Neural cell (in vitro differentiated cells): Measurements from ENCODE around the gene DYDC2. TPM values are rescaled to one million over a fixed set of nuclear protein-coding genes. Genes with fewer than 3 reads are reported as not detected.

Experiments
- H2AFZ ChIP-seq: fragments of 200-600, 300-800 bp; sonication (generic), shearing (Covaris generic); 2 replicates; pipeline ENCODE4 v1.6.0; 2014; ENCODE audit warnings: low read depth, mild to moderate bottlenecking, antibody characterized with exemption, low read length, moderate library complexity
- H3F3A ChIP-seq: fragments of 200-600 bp; shearing (Covaris generic); 2 replicates; pipeline ENCODE4 v1.6.1; 2016; ENCODE audit warnings: mild to moderate bottlenecking, moderate library complexity, mixed read lengths, antibody characterized with exemption, low read length; ENCODE audit not compliant: insufficient read depth, poor library complexity, severe bottlenecking
- H3K27ac ChIP-seq: fragments of 200-600, 300-800 bp; sonication (generic), shearing (Covaris generic); 2 replicates; pipeline ENCODE4 v1.5.1; 2014; ENCODE audit warnings: mild to moderate bottlenecking, low read length, moderate library complexity
- H3K27me3 ChIP-seq: fragments of 300-800, 200-600 bp; sonication (generic), shearing (Covaris generic); 2 replicates; pipeline ENCODE4 v1.6.0; 2014; ENCODE audit warnings: mild to moderate bottlenecking, low read depth, low read length, moderate library complexity; ENCODE audit not compliant: insufficient read depth
- H3K36me3 ChIP-seq: fragments of 300-800, 200-600 bp; sonication (generic), shearing (Covaris generic); 2 replicates; pipeline ENCODE4 v1.5.1; 2014; ENCODE audit warnings: mild to moderate bottlenecking, antibody characterized with exemption, low read length, moderate library complexity; ENCODE audit not compliant: insufficient read depth
- H3K4me2 ChIP-seq: fragments of 300-800, 200-600 bp; sonication (generic), shearing (Covaris generic); 2 replicates; pipeline ENCODE4 v1.6.0; 2014; ENCODE audit warnings: mild to moderate bottlenecking, low read length
- H3K4me3 ChIP-seq: fragments of 300-800, 200-600 bp; sonication (generic), shearing (Covaris generic); 2 replicates; pipeline ENCODE4 v1.5.1; 2014; ENCODE audit warnings: mild to moderate bottlenecking, low read length, moderate library complexity
- H3K79me2 ChIP-seq: fragments of 200-600 bp; shearing (Covaris generic); replicated peaks from 2 replicates; pipeline ENCODE4 v1.6.0; 2014; ENCODE audit warnings: mild to moderate bottlenecking, low read length, moderate library complexity; ENCODE audit not compliant: insufficient read depth
- H3K9ac ChIP-seq: fragments of 300-800, 200-600 bp; sonication (generic), shearing (Covaris generic); 2 replicates; pipeline ENCODE4 v1.6.1; 2016; ENCODE audit warnings: mild to moderate bottlenecking, low read length, mixed read lengths
- H3K9me2 ChIP-seq: fragments of 200-600 bp; shearing (Covaris generic); 2 replicates; pipeline ENCODE4 v1.6.1; 2016; ENCODE audit warnings: mild to moderate bottlenecking, low read length, mixed read lengths; ENCODE audit not compliant: insufficient read depth
- H3K9me3 ChIP-seq: fragments of 200-600, 300-800 bp; sonication (generic), shearing (Covaris generic); 2 replicates; pipeline ENCODE4 v1.6.1; 2016; ENCODE audit warnings: mild to moderate bottlenecking, mixed run types, low read length, moderate library complexity, mixed read lengths
- H4K20me1 ChIP-seq: fragments of 200-600 bp; shearing (Covaris generic); 2 replicates; pipeline ENCODE4 v1.6.1; 2016; ENCODE audit warnings: mild to moderate bottlenecking, mixed run types; ENCODE audit not compliant: insufficient read depth
- CTCF ChIP-seq: fragments of 450-650 bp; IDR thresholded peaks from 2 replicates; pipeline ENCODE4 v1.5.1; 2014; ENCODE audit warnings: antibody characterized with exemption, mild to moderate bottlenecking, moderate library complexity; ENCODE audit not compliant: poor library complexity, severe bottlenecking
- EP300 ChIP-seq: fragments of 450-650 bp; conservative IDR thresholded peaks from 2 replicates; pipeline ENCODE4 v1.6.1; 2014; ENCODE audit warnings: antibody characterized with exemption, mild to moderate bottlenecking, moderate library complexity; ENCODE audit not compliant: poor library complexity, severe bottlenecking
- EZH2 ChIP-seq: fragments of 200-600, 300-800 bp; shearing (Covaris generic), sonication (generic); IDR thresholded peaks from 2 replicates; pipeline ENCODE4 v1.6.1; 2014; ENCODE audit warnings: antibody characterized with exemption, low read length, borderline replicate concordance, mild to moderate bottlenecking; ENCODE audit not compliant: insufficient read depth, poor library complexity, severe bottlenecking
- MXI1 ChIP-seq: fragments of 450-650 bp; conservative IDR thresholded peaks from 2 replicates; pipeline ENCODE4 v1.6.1; 2014; ENCODE audit warnings: antibody characterized with exemption, mild to moderate bottlenecking; ENCODE audit not compliant: poor library complexity, severe bottlenecking
- POLR2AphosphoS5 ChIP-seq: IDR thresholded peaks from 2 replicates; pipeline ENCODE4 v1.6.1; 2012
- RAD21 ChIP-seq: fragments of 450-650 bp; conservative IDR thresholded peaks from 2 replicates; pipeline ENCODE4 v1.6.1; 2014; ENCODE audit warnings: antibody characterized with exemption, mild to moderate bottlenecking, moderate library complexity
- REST ChIP-seq: IDR thresholded peaks from 2 replicates; pipeline ENCODE4 v1.6.1; 2012; ENCODE audit warnings: borderline replicate concordance
- SMC3 ChIP-seq: fragments of 450-650 bp; conservative IDR thresholded peaks from 2 replicates; pipeline ENCODE4 v1.6.1; 2014; ENCODE audit warnings: antibody characterized with exemption, mild to moderate bottlenecking, moderate library complexity; ENCODE audit not compliant: poor library complexity
- TAF1 ChIP-seq: IDR thresholded peaks from 2 replicates; pipeline ENCODE4 v1.6.1; 2012; ENCODE audit warnings: low read depth
- polyA plus RNA-seq: library from polyadenylated mRNA; depleted of rRNA; stranded (reverse); fragments of >200 nt; gene quantifications from 2 replicates; pipeline ENCODE4 v1.2.3, GENCODE V29; 2014

Gene DYDC2
- polyA plus RNA-seq, 1 donor from 2014 or later = 2.4 TPM

- Histone ChIP-seq H4K20me1 (no peaks in the 10 kb centered on the region), H3K27me3 (no peaks in the 10 kb centered on the region), H3K27ac (no peak overlapping the region), H3K9me3 (no peaks in the 10 kb centered on the region), H3K79me2 (peaks cover 13% of the 10 kb centered on the region), H2AFZ (no peak overlapping the region), H3K9ac (no peak overlapping the region), H3K4me2 (no peak overlapping the region), H3F3A (no peaks in the 10 kb centered on the region), H3K4me3 (no peak overlapping the region), H3K36me3 (no peaks in the 10 kb centered on the region), H3K9me2 (no peaks in the 10 kb centered on the region)
- TF ChIP-seq SMC3 = no peak
Measured at GRCh38 chr10:80413271-80413996, 56.9 kb downstream of the DYDC2 start.

- H3K27me3 ChIP-seq = no peaks in the 10 kb centered on the region
- TF ChIP-seq TAF1 = no peak
- TF ChIP-seq REST = no peak
- TF ChIP-seq EP300 = no peak
- no peak for TF ChIP-seq CTCF
- no peak for TF ChIP-seq MXI1
- TF ChIP-seq RAD21 = no peak
- no peak for TF ChIP-seq POLR2AphosphoS5
- no peak for TF ChIP-seq SMC3
- no peak for TF ChIP-seq EZH2
- H3K36me3 ChIP-seq = no peaks in the 10 kb centered on the region
- H3K9me2 ChIP-seq = no peaks in the 10 kb centered on the region
- no peak overlapping the region for H3K27ac ChIP-seq
- H3F3A ChIP-seq = no peaks in the 10 kb centered on the region
- H3K9me3 ChIP-seq = no peaks in the 10 kb centered on the region
- no peak overlapping the region for H3K9ac ChIP-seq
- no peak overlapping the region for H2AFZ ChIP-seq
- no peak overlapping the region for H3K4me3 ChIP-seq
- H3K4me2 ChIP-seq = no peak overlapping the region
- peaks cover 13% of the 10 kb centered on the region for H3K79me2 ChIP-seq
- H4K20me1 ChIP-seq = no peaks in the 10 kb centered on the region
Measured at GRCh38 chr10:80414142-80414895, 57.7 kb downstream of the DYDC2 start.
